IPS DF 4.7 (cell line): ENCODE data around the gene DBI.
A peak's percentile ranks its signal among the peaks of the same experiment; 100 is the strongest.
"Not testable (repeated sequence)": the region's sequence is repeated elsewhere in the genome, so short reads cannot be mapped to it uniquely, and the experiment has no call there.

Source experiments
- DNase-seq: peaks from one replicate; pipeline ENCODE4 v3.0.0-alpha.2; 2013; ENCODE audit warnings: low spot score; ENCODE audit errors: extremely low read depth

Gene DBI

DNA sequence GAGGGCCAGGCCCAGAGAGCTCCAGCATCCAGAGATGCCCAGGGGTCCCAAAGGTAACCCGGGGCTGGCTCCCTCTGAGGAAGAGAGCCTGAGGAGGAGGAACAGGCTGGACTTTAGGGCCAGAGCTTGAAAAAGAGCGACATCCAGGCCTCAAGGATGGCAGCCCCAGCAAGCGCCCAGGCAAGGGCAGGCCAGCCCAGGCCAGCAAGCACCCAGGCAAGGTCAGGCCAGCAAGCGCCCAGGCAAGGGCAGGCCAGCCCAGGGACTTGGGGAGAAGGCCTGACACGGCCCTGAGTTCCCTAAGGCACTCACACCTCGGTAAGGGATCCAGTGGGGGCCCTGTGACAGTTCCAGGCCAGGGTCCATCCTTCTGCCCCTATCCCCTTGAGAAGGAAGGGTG, 30.4 kb downstream of the DBI start:
- DNase-seq: no peak

GRCh38 chr2:119402106-119402505, 35.3 kb downstream of the DBI start:
- no peak for DNase-seq

DNA sequence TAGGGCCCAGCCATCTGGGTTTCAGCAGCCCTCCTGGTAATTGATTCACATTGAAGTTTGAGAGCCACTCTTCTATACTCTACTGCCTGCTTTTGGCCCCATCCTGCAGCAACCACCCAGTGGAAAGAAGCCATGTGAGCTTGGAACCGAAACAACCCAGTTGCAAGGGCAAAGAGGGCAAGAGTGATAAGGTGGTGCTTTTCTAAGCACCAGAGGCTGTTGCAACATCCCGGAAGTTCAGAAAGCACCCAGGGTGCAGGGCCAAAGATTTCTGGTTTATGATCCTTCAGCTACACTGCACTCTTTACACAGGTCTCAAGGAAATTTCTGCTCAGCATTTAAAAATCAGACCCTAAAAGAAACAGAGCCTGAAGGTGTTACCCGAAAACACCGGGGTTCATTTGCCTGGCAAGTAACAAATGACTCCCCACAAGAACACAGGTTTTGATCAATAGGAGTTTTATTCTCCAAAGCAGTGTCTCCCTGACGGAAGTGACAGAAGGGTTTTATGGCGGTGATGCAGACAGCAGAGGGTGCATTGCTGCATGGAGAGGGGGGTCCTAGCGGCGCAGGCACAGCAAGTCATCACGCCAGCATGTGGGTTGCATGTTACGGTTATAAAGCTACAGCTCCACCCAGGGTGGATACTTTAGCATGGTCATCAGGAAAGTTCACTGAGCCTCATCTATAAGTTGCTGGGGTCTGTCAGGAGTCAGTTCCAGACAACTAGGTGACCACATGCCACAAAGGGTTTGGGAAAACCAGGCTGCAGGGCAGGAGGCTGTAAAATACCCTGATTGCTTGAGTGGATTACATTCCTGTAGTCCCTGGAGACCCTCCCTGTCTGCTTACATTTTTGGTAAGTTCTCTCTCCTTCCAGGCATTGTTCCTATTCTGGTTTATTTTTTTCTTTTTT, 36.1 kb downstream of the DBI start:
- DNase-seq: no peak

DNA sequence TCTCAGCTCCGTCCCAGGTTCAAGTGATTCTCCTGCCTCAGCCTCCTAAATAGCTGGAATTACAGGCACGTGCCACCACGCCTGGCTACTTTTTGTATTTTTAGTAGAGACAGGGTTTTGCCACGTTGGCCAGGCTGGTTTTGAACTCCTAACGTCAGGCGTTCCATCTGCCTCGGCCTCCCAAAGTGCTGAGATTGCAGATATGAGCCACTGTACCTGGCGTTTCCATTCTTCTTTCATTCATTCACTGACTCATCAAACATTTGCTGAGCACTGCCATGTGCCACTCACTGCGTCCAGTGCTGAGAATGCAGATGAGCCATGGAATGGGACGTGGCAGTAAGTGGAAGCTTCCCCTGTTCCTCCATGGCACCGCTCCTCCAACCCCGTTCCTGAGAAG, 36.8 kb downstream of the DBI start:
- DNase-seq: not testable (repeated sequence)

- no peak for DNase-seq
Measured at GRCh38 chr2:119405151-119405550, 38.4 kb downstream of the DBI start.

GRCh38 chr2:119407430-119408220, 40.8 kb downstream of the DBI start:
- DNase-seq: peak; percentile 41

DNA sequence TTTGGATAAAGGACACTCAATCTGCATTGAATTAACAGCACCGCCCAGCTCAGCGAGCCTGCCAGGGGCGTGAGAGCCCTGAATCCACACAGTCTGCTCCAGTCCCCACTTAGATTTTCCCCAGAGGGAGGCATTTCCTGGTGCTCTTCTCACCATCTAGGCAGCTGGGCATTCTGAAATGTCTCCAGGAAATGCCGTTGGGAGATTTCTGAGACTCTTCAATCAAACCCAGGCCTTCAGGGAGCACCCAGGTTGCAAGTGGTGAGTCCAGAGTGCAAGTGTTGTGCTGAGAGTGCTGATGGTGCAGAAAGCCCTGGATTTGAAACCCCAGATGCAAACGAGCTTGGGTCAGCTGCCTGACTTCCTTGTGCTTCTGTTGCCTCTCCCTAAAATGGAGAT, 41.4 kb downstream of the DBI start:
- DNase-seq: no peak

GRCh38 chr2:119409506-119409905, 42.7 kb downstream of the DBI start:
- DNase-seq: no peak

DNA sequence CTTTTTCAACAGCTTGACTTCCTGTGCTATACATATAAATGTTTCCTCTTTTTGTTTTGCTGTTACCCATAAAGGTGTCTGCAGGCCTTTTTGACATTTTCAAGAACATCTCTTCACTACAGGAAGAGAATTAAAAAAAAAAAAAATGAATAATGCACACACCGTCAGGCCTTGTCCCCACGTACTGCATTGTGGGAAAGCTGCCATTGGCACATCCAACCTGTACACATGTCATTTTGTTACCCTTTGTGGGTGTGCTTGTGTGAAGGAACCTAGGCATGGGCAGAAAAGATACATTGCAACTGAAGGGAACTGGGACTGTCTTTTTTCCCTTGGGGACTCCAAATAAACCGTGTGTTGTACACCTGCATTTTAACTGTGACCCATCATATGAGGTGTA, 48.1 kb downstream of the DBI start:
- DNase-seq: no peak

GRCh38 chr2:119415630-119416029, 48.9 kb downstream of the DBI start:
- DNase-seq: no peak

DNA sequence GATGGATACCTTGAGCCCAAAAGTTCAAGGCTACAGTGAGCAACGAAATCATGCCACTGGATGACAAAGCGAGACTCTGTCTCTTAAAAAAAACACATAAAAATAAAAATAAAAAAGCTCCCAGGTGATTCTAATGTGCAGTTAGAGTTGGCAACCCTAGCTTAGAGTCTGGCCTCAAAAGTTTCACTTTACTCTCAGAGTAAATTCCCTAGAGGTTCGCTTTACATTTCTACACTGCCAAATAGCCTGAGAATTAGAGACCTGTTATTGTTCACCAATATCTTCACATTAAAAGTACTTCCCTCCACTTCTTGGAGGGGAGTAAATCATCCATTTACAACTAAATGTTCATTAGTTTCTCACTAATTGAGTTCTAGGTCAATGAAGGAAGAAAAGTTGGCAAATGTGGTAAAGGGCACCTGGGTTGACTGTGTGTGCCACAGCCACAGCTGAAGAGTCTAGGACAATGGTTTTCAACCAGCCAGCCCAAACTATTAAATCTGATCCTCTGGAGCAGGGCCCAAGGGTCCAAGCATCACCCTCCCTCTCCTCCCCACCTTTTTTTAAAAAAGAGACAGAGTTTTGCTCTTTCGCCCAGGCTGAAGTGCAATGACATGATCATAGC, 49.6 kb downstream of the DBI start:
- no peak for DNase-seq

- no peak for DNase-seq
Measured at GRCh38 chr2:119417908-119418307, 51.1 kb downstream of the DBI start.

GRCh38 chr2:119419065-119419464, 52.3 kb downstream of the DBI start:
- no peak for DNase-seq

DNA sequence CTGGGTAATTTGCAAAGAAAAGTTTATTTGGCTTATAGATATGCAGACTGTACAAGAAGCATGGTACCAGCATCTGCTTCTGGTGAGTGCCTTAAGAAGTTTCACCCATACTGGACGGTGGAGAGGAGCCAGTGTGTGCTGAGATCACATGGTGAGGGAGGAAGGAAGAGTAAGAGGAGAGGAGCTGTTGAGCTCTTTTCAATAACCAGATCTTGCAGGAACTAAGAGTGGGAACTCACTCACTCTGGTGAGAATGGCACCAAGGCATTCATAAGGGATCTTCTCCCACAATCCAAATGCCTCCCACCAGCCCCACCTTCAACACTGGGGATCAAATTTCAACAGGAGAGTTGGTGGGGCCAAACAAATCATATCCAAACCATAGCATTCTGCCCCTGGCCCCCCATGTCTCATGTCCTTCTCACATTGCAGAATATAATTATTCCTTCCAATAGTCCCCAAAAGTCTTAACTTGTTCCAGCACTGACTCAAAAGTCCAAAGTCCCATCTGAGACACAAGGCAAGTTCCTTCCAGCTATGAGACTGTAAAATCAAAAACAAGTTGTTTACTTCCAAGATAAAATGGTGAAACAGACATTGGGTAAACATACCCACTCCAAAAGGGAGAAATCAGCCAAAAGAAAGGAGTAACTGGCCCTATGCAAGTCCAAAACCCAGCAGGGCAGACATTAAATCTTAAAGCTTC, 53.2 kb downstream of the DBI start:
- no peak for DNase-seq

DNA sequence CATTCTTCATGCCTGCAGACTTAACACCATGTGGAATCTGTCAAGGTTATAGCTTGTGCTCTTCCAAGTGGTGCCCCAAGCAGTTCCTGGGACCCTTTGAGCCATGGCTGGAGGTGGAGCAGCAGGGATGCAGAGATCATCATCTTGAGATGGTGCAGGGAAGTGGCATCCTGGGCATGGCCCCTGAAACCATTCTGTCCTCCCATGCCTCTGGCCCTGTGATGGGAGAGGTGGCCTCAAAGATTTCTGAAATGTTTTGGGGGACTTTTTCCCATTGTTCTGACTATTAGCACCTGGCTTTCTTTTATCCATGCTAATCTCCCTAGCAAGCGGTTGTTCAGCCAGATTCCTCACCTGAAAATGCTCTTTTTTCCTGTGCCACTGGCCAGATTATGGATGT, 54.5 kb downstream of the DBI start:
- DNase-seq: no peak

- no peak for DNase-seq
Measured at GRCh38 chr2:119421741-119422140, 55.0 kb downstream of the DBI start.
